AG10803 (cell line): ENCODE data around the gene SLC9A3.

Source experiments
- DNase-seq: peaks from one replicate; pipeline ENCODE4 v3.0.0; 2010; ENCODE audit warnings: low read depth
- H3K4me3 ChIP-seq: 2 replicates; pipeline ENCODE4 v1.5.1; 2011; ENCODE audit warnings: mild to moderate bottlenecking, low read length, control low read depth
- CTCF ChIP-seq: conservative IDR thresholded peaks from 2 replicates; pipeline ENCODE4 v1.5.1; 2011; ENCODE audit warnings: mild to moderate bottlenecking, low read length, control low read depth, inconsistent platforms

SLC9A3 gene

GRCh38 chr5:425714-426113 lies 98.5 kb downstream of the SLC9A3 start:
- TF ChIP-seq CTCF: peak; percentile 30; the same call in 1 of the 2 replicates
- no peak overlapping the region for H3K4me3 ChIP-seq
- no peak for DNase-seq

- peak; percentile 52 for DNase-seq
- TF ChIP-seq CTCF: no peak
- no peak overlapping the region for H3K4me3 ChIP-seq
Measured at GRCh38 chr5:424301-425110, 99.7 kb downstream of the SLC9A3 start.

- no peak overlapping the region for H3K4me3 ChIP-seq
- no peak for DNase-seq
- no peak for TF ChIP-seq CTCF
Measured at GRCh38 chr5:423626-424261, 100.5 kb downstream of the SLC9A3 start.

GRCh38 chr5:423233-423565 lies 101.0 kb downstream of the SLC9A3 start:
- no peak for TF ChIP-seq CTCF
- no peak for DNase-seq
- no peak overlapping the region for H3K4me3 ChIP-seq

- H3K4me3 ChIP-seq: no peak overlapping the region
- no peak for TF ChIP-seq CTCF
- DNase-seq: no peak
Measured at GRCh38 chr5:422323-423232, 101.7 kb downstream of the SLC9A3 start.

GRCh38 chr5:421901-422300 lies 102.3 kb downstream of the SLC9A3 start:
- H3K4me3 ChIP-seq: no peak overlapping the region
- no peak for DNase-seq
- no peak for TF ChIP-seq CTCF
